ENCODE results near the gene CAND1. TPM values are rescaled to one million over a fixed set of nuclear protein-coding genes. Genes with fewer than 3 reads are reported as not detected.

Gene CAND1
- total and polyA plus RNA-seq, 9 of the 15 experiments (the other 6 are each of a cell fraction or from before 2014, with no cell fraction given), result 24.0 to 167 (median 77.5) TPM

- TF ChIP-seq CCAR2 (IDR thresholded peaks at IDR 0.05; ENCODE audit: low read depth, low read length) (no peak), SMC3 (conservative IDR thresholded peaks at IDR 0.05; ENCODE audit: insufficient read depth, low read depth, low read length) (no peak), SMAD1 (IDR thresholded peaks at IDR 0.05; ENCODE audit: low read depth, low read length, partially characterized antibody) (no peak), ZC3H8 (IDR thresholded peaks at IDR 0.05) (no peak), ZKSCAN1 (IDR thresholded peaks at IDR 0.05; ENCODE audit: low read depth, low read length) (no peak), NFE2 (IDR thresholded peaks at IDR 0.05; ENCODE audit: low read depth) (no peak), DACH1 (IDR thresholded peaks at IDR 0.05; ENCODE audit: partially characterized antibody) (no peak), KLF10 (CRISPR knock-in tag; IDR thresholded peaks at IDR 0.05) (no peak), PYGO2 (tag; IDR thresholded peaks at IDR 0.05) (no peak), ELK3 (CRISPR knock-in tag; IDR thresholded peaks at IDR 0.05) (no peak), ZNF41 (CRISPR knock-in tag; conservative IDR thresholded peaks at IDR 0.05) (no peak), KLF13 (tag; IDR thresholded peaks at IDR 0.05; ENCODE audit: borderline replicate concordance, low read depth) (no peak; the same call in 1 of the 2 replicates), TAF15 (IDR thresholded peaks at IDR 0.05; ENCODE audit: low read depth, low read length) (no peak), TARDBP (IDR thresholded peaks at IDR 0.05) (no peak; the same call in 1 of the 2 replicates), SNIP1 (IDR thresholded peaks at IDR 0.05; ENCODE audit: low read depth) (no peak), ZNF347 (CRISPR knock-in tag; IDR thresholded peaks at IDR 0.05; ENCODE audit: low read depth) (no peak), JUN (IDR thresholded peaks at IDR 0.05; ENCODE audit: borderline replicate concordance, low read depth, low read length) (no peak), JUN (CRISPR knock-in tag; IDR thresholded peaks at IDR 0.05; ENCODE audit: borderline replicate concordance) (no peak), RAD21 (CRISPR knock-in tag; conservative IDR thresholded peaks at IDR 0.05 in 1 of 2, IDR thresholded peaks at IDR 0.05 in 1 of 2) (no peak), ZBTB26 (CRISPR knock-in tag; IDR thresholded peaks at IDR 0.05) (no peak), ZSCAN29 (IDR thresholded peaks at IDR 0.05) (no peak), ZBTB8A (IDR thresholded peaks at IDR 0.05; ENCODE audit: partially characterized antibody) (no peak), GMEB1 (CRISPR knock-in tag; IDR thresholded peaks at IDR 0.05) (no peak), POLR3G (IDR thresholded peaks at IDR 0.05; ENCODE audit: extremely low read depth, insufficient read length, insufficient replicate concordance) (no peak)
Measured at GRCh38 chr12:67269633-67270573, 745 bp downstream of the CAND1 start (continued).

Data from K562 (cell line).